Measurements from ENCODE around the gene KIRREL3. TPM values are rescaled to one million over a fixed set of nuclear protein-coding genes. Genes with fewer than 3 reads are reported as not detected.

The KIRREL3 gene
- total RNA-seq, 4 donors from 2014 or later, result 0.82 to 15.7 (median 1.4) TPM; not detected in 1

DNA sequence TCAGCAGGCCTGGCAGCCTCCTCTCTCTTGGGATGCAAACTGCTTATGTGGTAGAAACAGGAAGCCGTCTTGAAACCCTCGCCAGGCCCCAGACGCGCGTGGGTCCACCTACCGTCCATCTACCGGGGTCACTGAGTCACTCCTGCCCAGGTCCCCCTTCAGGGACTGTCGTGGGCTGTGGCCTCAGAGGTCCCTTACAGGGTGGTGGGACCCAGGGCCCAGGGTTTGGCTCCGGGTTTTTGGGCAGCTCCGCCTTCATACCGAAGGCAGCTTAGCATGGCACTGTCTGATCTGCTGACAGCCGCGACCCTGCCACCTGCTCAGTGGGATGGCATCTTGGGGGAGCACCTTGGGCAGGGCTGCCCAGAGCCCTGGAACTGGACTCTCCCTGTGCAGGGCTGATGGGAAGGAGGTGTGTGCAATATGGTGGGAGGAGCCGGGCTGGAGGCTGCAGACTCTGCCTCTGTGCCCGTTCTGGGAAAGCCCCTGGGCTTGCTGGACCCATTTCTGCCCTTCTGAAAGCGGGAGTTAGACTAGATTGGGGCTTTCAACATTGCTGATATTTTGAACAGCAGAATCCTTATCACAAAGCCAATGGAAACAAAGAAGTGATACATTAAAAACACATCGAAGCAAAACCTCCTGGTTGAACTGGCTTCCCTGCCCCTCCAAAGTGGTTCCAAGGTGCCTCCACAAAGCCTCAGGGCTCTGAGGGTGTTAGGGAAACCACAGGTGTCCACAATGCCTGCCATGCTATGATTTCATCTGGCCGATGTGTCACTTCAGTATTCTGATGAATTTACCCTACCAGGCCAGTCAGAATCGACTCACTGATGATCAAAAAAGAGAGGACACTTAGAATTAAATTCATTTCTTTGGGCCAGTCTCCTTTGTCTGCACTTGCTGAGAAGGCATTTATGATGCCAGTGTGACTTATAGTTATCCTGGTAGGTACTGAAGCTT lies 316.5 kb downstream of the KIRREL3 start:
- intact Hi-C loops (cut with DNase I; ENCODE audit: low total_unique reads), result no loop called here
- Histone ChIP-seq H3K4me1 (no peaks in the 10 kb centered on the region), H3K4me3 (no peak overlapping the region), H3K36me3 (no peaks in the 10 kb centered on the region), H3K27me3 (peaks cover 2% of the 10 kb centered on the region), H3K27ac (no peak overlapping the region), H3K9me3 (no peaks in the 10 kb centered on the region)
- DNase-seq, result no peak
- in situ Hi-C loops (cut with MboI; ENCODE audit: low pct_ligation_motif_present in 1 of 4, low pct_unique_long_range_greater_than_20kb in 1 of 4, low sequenced_read_pairs in 3 of 4), result no loop called here
- 20 to 76% methylated on average over 1 to 19 of the region's 19 CpGs for WGBS, 2 donors (ENCODE audit: low coverage in 1 of 2)
- TF ChIP-seq, protein P1, sequence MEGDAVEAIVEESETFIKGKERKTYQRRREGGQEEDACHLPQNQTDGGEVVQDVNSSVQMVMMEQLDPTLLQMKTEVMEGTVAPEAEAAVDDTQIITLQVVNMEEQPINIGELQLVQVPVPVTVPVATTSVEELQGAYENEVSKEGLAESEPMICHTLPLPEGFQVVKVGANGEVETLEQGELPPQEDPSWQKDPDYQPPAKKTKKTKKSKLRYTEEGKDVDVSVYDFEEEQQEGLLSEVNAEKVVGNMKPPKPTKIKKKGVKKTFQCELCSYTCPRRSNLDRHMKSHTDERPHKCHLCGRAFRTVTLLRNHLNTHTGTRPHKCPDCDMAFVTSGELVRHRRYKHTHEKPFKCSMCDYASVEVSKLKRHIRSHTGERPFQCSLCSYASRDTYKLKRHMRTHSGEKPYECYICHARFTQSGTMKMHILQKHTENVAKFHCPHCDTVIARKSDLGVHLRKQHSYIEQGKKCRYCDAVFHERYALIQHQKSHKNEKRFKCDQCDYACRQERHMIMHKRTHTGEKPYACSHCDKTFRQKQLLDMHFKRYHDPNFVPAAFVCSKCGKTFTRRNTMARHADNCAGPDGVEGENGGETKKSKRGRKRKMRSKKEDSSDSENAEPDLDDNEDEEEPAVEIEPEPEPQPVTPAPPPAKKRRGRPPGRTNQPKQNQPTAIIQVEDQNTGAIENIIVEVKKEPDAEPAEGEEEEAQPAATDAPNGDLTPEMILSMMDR (IDR thresholded peaks at IDR 0.05), result no peak
- TF ChIP-seq EP300 (IDR thresholded peaks at IDR 0.05; ENCODE audit: low read depth) (no peak), POLR2AphosphoS5 (IDR thresholded peaks at IDR 0.05) (no peak), POLR2A (IDR thresholded peaks at IDR 0.05) (no peak)

DNA sequence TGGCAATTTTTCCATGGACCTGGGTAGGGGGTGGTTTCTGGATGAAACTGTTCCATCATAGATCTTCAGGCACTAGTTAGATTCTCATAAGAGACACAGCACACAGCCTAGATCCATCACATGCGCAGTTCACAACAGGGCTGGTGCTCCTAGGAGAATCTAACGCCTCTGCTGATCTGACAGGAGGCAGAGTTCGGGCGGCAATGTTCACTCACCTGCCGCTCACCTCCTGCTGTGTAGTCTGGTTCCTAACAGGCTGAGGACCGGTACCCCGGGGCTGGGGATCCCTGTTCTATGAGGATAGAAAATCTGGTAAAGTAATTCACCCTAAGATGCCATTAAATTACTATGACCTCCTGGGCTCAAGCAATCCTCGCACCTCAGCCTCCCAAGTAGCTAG lies 318.0 kb downstream of the KIRREL3 start:
- H3K27me3 ChIP-seq, result peaks cover 2% of the 10 kb centered on the region
- WGBS, 2 donors (ENCODE audit: low coverage in 1 of 2), result 60 to 86% methylated on average over 1 to 8 of the region's 8 CpGs
- in situ Hi-C loops (cut with MboI; ENCODE audit: low pct_ligation_motif_present in 1 of 4, low pct_unique_long_range_greater_than_20kb in 1 of 4, low sequenced_read_pairs in 3 of 4) (no loop called here), intact Hi-C loops (cut with DNase I; ENCODE audit: low total_unique reads) (no loop called here)
- H3K4me1 ChIP-seq, result no peaks in the 10 kb centered on the region
- no peak for DNase-seq
- no peak for TF ChIP-seq POLR2AphosphoS5 (IDR thresholded peaks at IDR 0.05)
- no peak for TF ChIP-seq POLR2A (IDR thresholded peaks at IDR 0.05)
- TF ChIP-seq, protein P1 (IDR thresholded peaks at IDR 0.05), result no peak
- TF ChIP-seq EP300 (IDR thresholded peaks at IDR 0.05; ENCODE audit: low read depth), result no peak
- H3K4me3 ChIP-seq, result no peak overlapping the region
- no peak overlapping the region for H3K27ac ChIP-seq
- no peaks in the 10 kb centered on the region for H3K36me3 ChIP-seq
- H3K9me3 ChIP-seq, result no peaks in the 10 kb centered on the region

DNA sequence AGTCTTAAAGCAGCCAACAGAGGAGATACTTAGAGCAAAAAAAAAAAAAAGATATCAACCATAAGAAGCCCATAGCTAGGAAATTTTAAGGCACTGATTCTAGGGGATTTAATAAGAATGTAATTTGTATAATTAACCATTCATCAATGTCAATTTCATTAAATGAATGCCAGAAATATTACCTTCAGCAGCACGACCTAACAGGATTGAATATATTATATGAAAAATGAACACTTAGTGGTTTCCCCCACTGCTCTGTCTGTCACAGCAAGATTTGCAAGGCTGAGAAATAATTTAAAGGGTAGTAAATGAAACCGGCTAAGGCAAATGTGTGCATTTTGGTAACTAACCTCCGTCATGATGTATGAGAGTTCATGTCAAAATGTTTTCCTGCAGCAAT lies 319.9 kb downstream of the KIRREL3 start:
- in situ Hi-C loops (cut with MboI; ENCODE audit: low pct_ligation_motif_present in 1 of 4, low pct_unique_long_range_greater_than_20kb in 1 of 4, low sequenced_read_pairs in 3 of 4) (no loop called here), intact Hi-C loops (cut with DNase I; ENCODE audit: low total_unique reads) (no loop called here)
- H3K36me3 ChIP-seq, result no peaks in the 10 kb centered on the region
- TF ChIP-seq POLR2AphosphoS5 (IDR thresholded peaks at IDR 0.05), result no peak
- no peak for TF ChIP-seq EP300 (IDR thresholded peaks at IDR 0.05; ENCODE audit: low read depth)
- no peak for TF ChIP-seq POLR2A (IDR thresholded peaks at IDR 0.05)
- TF ChIP-seq, protein P1 (IDR thresholded peaks at IDR 0.05), result no peak
- H3K4me1 ChIP-seq, result no peaks in the 10 kb centered on the region
- no peaks in the 10 kb centered on the region for H3K9me3 ChIP-seq
- WGBS, 2 donors (ENCODE audit: low coverage in 1 of 2), result 8 to 28% methylated on average over 1 to 3 of the region's 3 CpGs
- no peak overlapping the region for H3K27ac ChIP-seq
- no peak overlapping the region for H3K4me3 ChIP-seq
- H3K27me3 ChIP-seq, result peaks cover under 1% of the 10 kb centered on the region
- DNase-seq, result no peak

DNA sequence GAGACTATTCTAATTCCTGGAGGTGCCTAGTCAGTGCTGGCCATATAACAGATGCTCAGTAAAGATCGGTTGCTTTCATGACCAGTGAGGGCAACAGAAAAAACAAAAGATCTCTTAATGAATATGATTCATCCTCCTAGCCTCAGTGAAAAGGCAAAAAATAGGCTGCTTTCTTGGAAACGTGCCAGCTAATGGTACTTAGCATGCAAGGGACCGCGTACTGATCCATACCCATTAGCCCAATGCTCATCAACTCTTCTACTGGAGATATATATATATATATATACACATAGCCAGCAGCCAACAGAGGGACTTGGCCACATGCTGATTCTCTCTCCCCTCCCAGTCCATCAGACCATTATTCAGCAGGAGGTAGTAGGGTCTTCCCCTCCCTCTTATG lies 320.4 kb downstream of the KIRREL3 start:
- H3K9me3 ChIP-seq, result no peaks in the 10 kb centered on the region
- WGBS, 2 donors (ENCODE audit: low coverage in 1 of 2), result 68 to 82% methylated on average over 4 of the region's 4 CpGs
- DNase-seq, result no peak
- TF ChIP-seq POLR2AphosphoS5 (IDR thresholded peaks at IDR 0.05), result no peak
- TF ChIP-seq EP300 (IDR thresholded peaks at IDR 0.05; ENCODE audit: low read depth), result no peak
- TF ChIP-seq, protein P1 (IDR thresholded peaks at IDR 0.05), result no peak
- no peak for TF ChIP-seq POLR2A (IDR thresholded peaks at IDR 0.05)
- no peaks in the 10 kb centered on the region for H3K27me3 ChIP-seq
- H3K4me3 ChIP-seq, result no peak overlapping the region
- H3K4me1 ChIP-seq, result no peaks in the 10 kb centered on the region
- no peaks in the 10 kb centered on the region for H3K36me3 ChIP-seq
- no peak overlapping the region for H3K27ac ChIP-seq
- in situ Hi-C loops (cut with MboI; ENCODE audit: low pct_ligation_motif_present in 1 of 4, low pct_unique_long_range_greater_than_20kb in 1 of 4, low sequenced_read_pairs in 3 of 4), result no loop called here
- intact Hi-C loops (cut with DNase I; ENCODE audit: low total_unique reads), result no loop called here
